GM21723 (cell line): ENCODE data around the gene ACBD6.

Experiments
- ATAC-seq: cut with Tn5 transposase; IDR thresholded peaks from one replicate; pipeline ENCODE4 v1.9.1; 2021; ENCODE audit warnings: mild to moderate bottlenecking, moderate library complexity; ENCODE audit not compliant: unreplicated experiment

Gene ACBD6

GRCh38 chr1:180248731-180249681, 253.4 kb downstream of the ACBD6 start:
- no peak for ATAC-seq

- no peak for ATAC-seq
These were observed 254.2 kb downstream of the ACBD6 start for GRCh38 chr1:180248176-180248575.

DNA sequence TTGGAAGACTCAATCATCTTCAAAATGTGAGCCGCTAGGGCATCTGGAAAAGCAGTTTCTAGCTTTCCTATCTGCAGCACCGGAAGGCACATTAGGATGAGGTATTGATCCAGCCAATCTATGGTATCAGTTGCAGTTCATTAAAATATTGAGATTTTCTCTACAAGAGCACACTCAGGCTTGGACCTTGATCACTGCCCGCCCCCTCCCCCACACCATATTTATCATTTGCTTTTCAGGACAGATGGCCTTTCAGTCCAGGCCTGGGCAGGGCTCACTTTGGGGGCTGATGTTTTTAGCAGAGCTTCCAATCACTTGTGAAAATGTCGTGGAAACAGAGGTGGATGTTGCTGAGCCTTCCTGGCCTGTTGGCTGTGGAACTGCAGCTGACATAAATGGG, 254.8 kb downstream of the ACBD6 start:
- ATAC-seq = no peak

DNA sequence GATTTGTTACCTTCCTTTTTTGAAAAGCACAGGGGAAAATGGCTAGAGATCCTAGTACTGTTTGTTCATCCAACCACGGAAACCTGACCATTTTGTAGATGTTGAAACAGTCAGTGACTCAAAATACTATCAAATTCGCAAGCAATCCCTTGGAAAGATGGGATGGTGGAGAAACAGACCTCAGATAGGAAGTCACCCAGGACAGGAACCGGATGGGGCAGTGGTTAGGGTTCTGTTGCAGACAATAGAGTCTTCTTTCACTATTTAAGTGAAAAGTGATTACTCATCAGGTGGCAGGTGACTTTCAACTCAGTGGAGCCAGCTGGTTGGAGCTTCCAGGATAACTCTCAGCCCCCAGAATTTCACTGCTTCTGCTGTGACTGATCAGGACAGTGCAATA, 255.3 kb downstream of the ACBD6 start:
- no peak for ATAC-seq

DNA sequence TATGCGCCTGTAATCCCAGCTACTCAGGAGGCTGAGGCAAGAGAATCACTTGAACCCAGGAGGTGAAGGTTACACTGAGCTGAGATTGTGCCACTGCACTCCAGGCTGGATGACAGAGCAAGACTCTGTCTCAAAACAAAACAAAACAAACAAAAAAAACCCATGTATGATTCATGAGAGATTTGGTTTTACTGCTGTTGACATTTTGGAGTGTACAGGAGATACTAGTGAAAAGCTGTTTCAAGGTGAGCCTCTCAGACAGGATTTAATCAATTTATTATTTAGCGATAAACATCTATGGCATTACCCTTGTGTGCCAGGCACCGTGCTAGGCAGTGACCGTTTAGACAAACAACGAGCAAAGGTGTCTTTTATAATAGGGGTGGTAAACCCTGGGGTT, 255.8 kb downstream of the ACBD6 start:
- ATAC-seq = no peak

- ATAC-seq = no peak
These were observed 257.5 kb downstream of the ACBD6 start for GRCh38 chr1:180244840-180245239.

GRCh38 chr1:180243517-180244221, 258.7 kb downstream of the ACBD6 start:
- ATAC-seq = no peak

GRCh38 chr1:180241716-180242544, 260.4 kb downstream of the ACBD6 start:
- no peak for ATAC-seq

DNA sequence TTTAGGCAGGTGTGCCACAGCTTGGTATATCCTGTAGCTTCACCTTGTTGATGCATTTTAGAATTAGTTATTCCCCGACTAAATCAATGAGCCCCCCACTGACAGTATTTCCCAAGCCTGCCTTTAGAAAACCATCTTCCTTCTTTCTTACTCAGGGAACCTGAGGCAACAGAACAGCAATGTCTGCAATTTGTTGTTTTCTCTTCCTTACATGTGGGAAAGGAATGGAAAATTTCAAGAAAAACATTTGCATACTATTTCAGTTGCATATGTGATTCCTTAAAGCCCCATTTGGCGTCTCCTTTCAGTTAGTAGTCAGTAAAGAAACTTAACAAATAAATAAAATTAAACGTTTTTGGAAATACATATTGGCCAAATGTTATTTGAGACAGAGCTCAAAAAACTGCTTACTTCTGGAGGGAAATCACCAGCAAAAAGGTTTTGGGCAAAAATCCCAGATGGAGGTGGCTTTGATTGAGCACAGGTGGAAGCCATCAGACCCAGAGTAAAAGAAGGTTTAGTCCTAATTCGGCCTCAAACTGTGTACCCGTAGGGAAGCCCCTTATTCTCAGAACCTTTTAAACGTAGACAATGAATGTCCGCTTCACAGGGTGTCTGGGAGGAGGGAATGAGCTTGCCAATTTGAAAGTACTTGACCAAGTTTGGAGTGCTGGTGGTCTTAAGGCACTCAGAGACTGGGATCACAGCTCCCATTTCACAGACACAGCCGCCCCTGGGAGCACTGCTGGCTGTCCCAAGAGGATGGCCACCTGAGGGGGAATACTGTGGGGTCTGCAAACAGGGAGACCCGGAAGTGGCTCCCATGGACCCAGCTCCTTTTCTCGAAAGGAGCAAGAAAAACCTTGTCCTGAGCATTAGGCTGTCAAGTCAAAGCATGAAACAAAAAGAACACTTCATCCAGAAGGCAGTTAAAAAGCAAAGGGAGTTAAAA, 263.0 kb downstream of the ACBD6 start:
- ATAC-seq = no peak

GRCh38 chr1:180238675-180239074, 263.7 kb downstream of the ACBD6 start:
- no peak for ATAC-seq
